ENCODE results near the gene TCEA2. TPM values are rescaled to one million over a fixed set of nuclear protein-coding genes. Genes with fewer than 3 reads are reported as not detected.

TCEA2 gene
- total and polyA plus RNA-seq, 2 donors from 2014 or later: 53.8 to 90.9 TPM

GRCh38 chr20:64100566-64100888 is 37.5 kb downstream of the TCEA2 start:
- Histone ChIP-seq H3K27me3 (ENCODE audit: control insufficient read depth, insufficient read depth, low read length) (peaks cover 2% of the 10 kb centered on the region), H3K9ac (ENCODE audit: low read length in 3 of 3) (no peak overlapping the region), H3K4me3 (ENCODE audit: low read length in 3 of 3) (no peak overlapping the region), H3K9me3 (ENCODE audit: control insufficient read depth in 2 of 3, insufficient read depth in 1 of 3, low read length in 3 of 3) (peaks cover 0 to 2% (median 0%) of the 10 kb centered on the region in 3 donors), H3K27ac (ENCODE audit: low read depth in 2 of 2, low read length in 2 of 2) (no peak overlapping the region), H3K36me3 (ENCODE audit: control insufficient read depth in 2 of 3, insufficient read depth in 3 of 3, low read length in 3 of 3) (no peaks in the 10 kb centered on the region), H3K4me1 (ENCODE audit: control insufficient read depth in 2 of 3, insufficient read depth in 2 of 3, low read depth in 1 of 3, low read length in 3 of 3) (no peaks in the 10 kb centered on the region)
- TF ChIP-seq CTCF (IDR thresholded peaks at IDR 0.05; ENCODE audit: borderline replicate concordance, extremely low read depth, insufficient read depth): no peak
- DNase-seq (no peak), FAIRE-seq (no peak)
- intact Hi-C loops (cut with DNase I): no loop called here

GRCh38 chr20:64100946-64101688 is 38.1 kb downstream of the TCEA2 start:
- FAIRE-seq (no peak), DNase-seq (peak in 1 of 5 donors; percentile 41)
- Histone ChIP-seq H3K9ac (ENCODE audit: low read length in 3 of 3) (no peak overlapping the region), H3K4me1 (ENCODE audit: control insufficient read depth in 2 of 3, insufficient read depth in 2 of 3, low read depth in 1 of 3, low read length in 3 of 3) (no peaks in the 10 kb centered on the region), H3K9me3 (ENCODE audit: control insufficient read depth in 2 of 3, insufficient read depth in 1 of 3, low read length in 3 of 3) (peaks cover 0 to 2% (median 0%) of the 10 kb centered on the region in 3 donors), H3K36me3 (ENCODE audit: control insufficient read depth in 2 of 3, insufficient read depth in 3 of 3, low read length in 3 of 3) (no peaks in the 10 kb centered on the region), H3K4me3 (ENCODE audit: low read length in 3 of 3) (no peak overlapping the region), H3K27ac (ENCODE audit: low read depth in 2 of 2, low read length in 2 of 2) (no peak overlapping the region), H3K27me3 (ENCODE audit: control insufficient read depth, insufficient read depth, low read length) (peaks cover 2% of the 10 kb centered on the region)
- TF ChIP-seq CTCF (IDR thresholded peaks at IDR 0.05; ENCODE audit: borderline replicate concordance, extremely low read depth, insufficient read depth): no peak
- intact Hi-C loops (cut with DNase I): no loop called here

GRCh38 chr20:64101731-64102621 is 39.0 kb downstream of the TCEA2 start:
- Histone ChIP-seq H3K27me3 (ENCODE audit: control insufficient read depth, insufficient read depth, low read length) (peaks cover 2% of the 10 kb centered on the region), H3K4me3 (ENCODE audit: low read length in 3 of 3) (no peak overlapping the region), H3K36me3 (ENCODE audit: control insufficient read depth in 2 of 3, insufficient read depth in 3 of 3, low read length in 3 of 3) (no peaks in the 10 kb centered on the region), H3K9me3 (ENCODE audit: control insufficient read depth in 2 of 3, insufficient read depth in 1 of 3, low read length in 3 of 3) (no peaks in the 10 kb centered on the region), H3K9ac (ENCODE audit: low read length in 3 of 3) (no peak overlapping the region), H3K4me1 (ENCODE audit: control insufficient read depth in 2 of 3, insufficient read depth in 2 of 3, low read depth in 1 of 3, low read length in 3 of 3) (no peaks in the 10 kb centered on the region), H3K27ac (ENCODE audit: low read depth in 2 of 2, low read length in 2 of 2) (no peak overlapping the region)
- intact Hi-C loops (cut with DNase I): no loop called here
- no peak for FAIRE-seq
- DNase-seq: peak in 3 of 5 donors; percentile 59 to 71 (median 64)
- TF ChIP-seq CTCF (IDR thresholded peaks at IDR 0.05; ENCODE audit: borderline replicate concordance, extremely low read depth, insufficient read depth): peak; percentile 38

Data from kidney (tissue), 14 donors.